GM12874 (cell line): ENCODE measurements around the gene DRD2.

Experiments
- CTCF ChIP-seq: IDR thresholded peaks from 2 replicates; pipeline ENCODE4 v1.5.1; 2011; ENCODE audit warnings: low read depth, mild to moderate bottlenecking, control low read depth, low read length, moderate library complexity; ENCODE audit not compliant: insufficient read depth

The DRD2 gene

GRCh38 chr11:113481226-113481625 lies 6.0 kb upstream of the DRD2 start:
- TF ChIP-seq CTCF, result no peak

- no peak for TF ChIP-seq CTCF
Measured at GRCh38 chr11:113477321-113477720, 2.1 kb upstream of the DRD2 start.

- no peak for TF ChIP-seq CTCF
Measured at GRCh38 chr11:113476553-113476952, 1.4 kb upstream of the DRD2 start.

- TF ChIP-seq CTCF, result no peak
Measured at GRCh38 chr11:113474362-113475159, 637 bp downstream of the DRD2 start.

- TF ChIP-seq CTCF, result no peak
Measured at GRCh38 chr11:113473983-113474361, 1.2 kb downstream of the DRD2 start.

- no peak for TF ChIP-seq CTCF
Measured at GRCh38 chr11:113472471-113472870, 2.7 kb downstream of the DRD2 start.

- no peak for TF ChIP-seq CTCF
Measured at GRCh38 chr11:113470233-113470632, 5.0 kb downstream of the DRD2 start.
